Activated naive CD4-positive, alpha-beta T cell treated with anti-CD3 and anti-CD28 coated beads, Interleukin-2, amount 50 U/mL, for 16 hours (primary cell): ENCODE measurements around the gene ADISSP.

Experiments
- DNase-seq: peaks from one replicate; pipeline ENCODE4 v3.0.0-alpha.2; 2020

ADISSP gene

GRCh38 chr20:3735768-3736167, 31.8 kb downstream of the ADISSP start:
- DNase-seq = no peak

DNA sequence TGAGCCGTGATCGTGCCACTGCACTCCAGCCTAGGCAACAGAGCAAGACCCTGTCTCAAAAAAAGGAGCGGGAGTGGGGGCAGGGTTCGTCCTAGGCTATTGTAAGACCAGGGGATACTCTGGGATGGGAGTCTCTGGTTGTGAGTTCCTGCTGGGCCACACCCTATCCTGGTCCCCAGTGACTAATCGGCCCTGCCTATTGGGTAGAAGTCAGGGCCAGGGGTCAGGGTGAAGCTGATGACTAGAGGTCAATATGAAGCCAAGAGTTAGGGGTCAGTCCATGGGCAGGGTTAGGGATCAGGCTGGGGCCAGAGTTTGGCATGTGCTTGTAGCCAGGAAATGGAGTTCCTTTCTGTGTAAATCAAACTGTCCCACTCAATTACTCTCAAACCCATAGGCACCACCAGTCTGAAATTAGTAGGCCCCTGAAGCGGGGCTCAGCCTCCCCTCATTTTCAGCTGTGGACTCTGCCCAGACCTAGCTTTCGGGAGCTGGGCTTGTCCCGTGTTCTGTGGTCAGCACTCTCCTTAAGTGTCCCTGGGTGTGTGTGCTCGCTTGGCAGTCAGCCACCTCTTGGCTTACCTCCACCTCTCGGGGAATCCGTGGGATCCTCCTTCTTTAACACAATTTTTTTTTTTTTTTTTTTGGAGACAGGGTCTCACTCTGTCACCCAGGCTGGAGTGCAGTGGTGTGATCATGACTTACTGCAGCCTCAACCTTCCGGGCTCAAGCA, 33.3 kb downstream of the ADISSP start:
- DNase-seq = no peak

GRCh38 chr20:3733119-3733995, 34.2 kb downstream of the ADISSP start:
- no peak for DNase-seq

GRCh38 chr20:3732327-3733118, 35.0 kb downstream of the ADISSP start, which contains the start of gene HSPA12B:
HSPA12B (plus strand) TSS chr20:3732685; CDS start chr20:3738675, 5,990 bp downstream.
- no peak for DNase-seq

- DNase-seq = no peak
Observed at GRCh38 chr20:3731944-3732326, 35.6 kb downstream of the ADISSP start.

GRCh38 chr20:3730803-3731672, 36.5 kb downstream of the ADISSP start:
- no peak for DNase-seq

DNA sequence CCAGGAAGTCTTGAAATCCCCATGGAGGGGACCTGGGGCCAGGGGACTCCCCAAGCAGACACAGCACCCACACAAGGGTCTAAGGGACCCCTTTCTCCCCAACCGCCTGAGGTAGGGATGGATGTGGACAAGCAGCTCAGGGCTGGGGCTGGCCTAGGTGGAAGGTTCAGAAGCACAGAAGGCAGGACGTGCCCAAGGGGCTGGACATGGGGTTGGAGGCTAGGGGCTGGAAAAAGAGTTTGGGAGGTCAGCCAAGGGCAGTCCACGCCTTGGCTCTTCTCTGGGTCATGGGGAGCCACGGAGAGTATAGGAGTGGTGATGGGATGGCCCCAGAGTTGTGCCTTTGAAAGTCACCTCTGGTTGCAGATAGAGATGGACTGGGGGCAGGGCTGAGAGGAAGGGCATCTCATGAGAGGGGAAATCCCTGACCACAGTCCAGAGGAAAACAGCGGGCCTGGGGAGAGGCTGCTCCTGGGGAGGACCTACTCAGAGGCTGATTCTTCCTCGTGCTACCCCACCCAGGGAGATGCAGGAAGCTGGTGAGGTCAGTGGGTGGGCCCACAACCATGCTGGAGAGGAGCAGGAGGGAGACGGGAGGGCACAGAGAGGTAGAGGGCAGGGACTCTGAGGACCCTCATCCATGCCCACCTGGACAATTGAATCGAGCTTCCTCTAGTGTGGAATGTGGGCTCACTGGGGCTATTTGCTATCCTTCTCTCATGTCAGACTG, 37.6 kb downstream of the ADISSP start:
- no peak for DNase-seq

- no peak for DNase-seq
Observed at GRCh38 chr20:3729378-3729777, 38.2 kb downstream of the ADISSP start.

DNA sequence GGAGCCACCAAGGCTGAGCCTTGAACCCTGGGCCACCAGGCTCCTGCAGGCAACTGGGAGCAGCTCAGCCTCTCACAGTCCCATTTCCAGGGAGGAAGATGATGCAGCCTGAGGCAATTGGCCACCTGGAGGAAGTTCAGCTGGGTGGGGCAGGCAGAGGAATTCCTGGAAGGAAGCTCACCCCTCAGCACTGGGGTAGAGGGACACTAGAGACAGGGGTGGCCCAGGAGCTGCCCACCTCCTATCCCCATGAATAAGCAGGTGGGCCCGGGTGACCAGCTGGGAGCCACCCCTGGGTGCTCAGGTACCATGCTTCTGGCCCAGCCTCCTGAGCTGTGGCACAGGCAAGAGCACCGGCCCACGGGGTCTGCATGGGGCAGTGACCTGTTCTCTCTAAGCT, 38.7 kb downstream of the ADISSP start:
- DNase-seq = no peak

DNA sequence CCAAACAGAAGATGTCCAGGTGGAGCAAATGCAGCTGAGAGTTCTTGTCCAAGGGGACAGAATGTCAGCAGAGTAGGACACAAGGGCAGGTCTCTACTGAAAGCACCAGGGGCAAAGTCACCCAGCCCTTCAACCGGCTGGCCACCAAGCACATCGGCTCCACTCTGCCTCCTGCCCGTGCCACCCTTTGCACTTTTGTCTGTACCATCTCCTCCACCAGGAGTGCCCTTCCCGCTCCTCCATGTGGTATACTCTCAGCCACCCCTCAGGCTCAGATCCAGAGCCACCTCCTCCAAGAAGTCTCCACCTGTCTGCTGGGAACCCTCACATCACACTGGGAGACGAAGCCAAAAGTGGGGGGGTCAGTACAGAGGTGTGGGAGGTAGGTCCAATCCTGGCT, 39.2 kb downstream of the ADISSP start:
- DNase-seq = no peak

GRCh38 chr20:3727401-3728021, 40.0 kb downstream of the ADISSP start:
- DNase-seq = no peak

- DNase-seq = no peak
Observed at GRCh38 chr20:3724356-3724755, 43.2 kb downstream of the ADISSP start.

DNA sequence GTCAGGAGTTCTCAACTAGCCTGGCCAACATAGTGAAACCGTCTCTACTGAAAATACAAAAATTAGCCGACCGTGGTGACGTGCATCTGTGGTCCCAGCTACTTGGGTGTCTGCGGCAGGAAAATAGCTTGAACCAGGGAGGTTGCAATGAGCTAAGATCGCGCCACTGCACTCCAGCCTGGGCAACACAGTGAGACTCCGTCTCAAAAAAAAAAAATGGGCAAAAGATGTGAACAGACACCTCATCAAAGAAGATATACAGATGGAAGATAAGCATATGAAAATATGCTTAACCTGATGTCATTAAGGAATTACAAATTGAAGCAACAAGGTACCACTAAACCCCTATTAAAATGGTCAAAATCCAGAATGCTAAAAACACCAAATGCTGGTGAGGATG, 44.3 kb downstream of the ADISSP start:
- DNase-seq = no peak

GRCh38 chr20:3721912-3722311, 45.6 kb downstream of the ADISSP start:
- DNase-seq = no peak

- DNase-seq = no peak
Observed at GRCh38 chr20:3720626-3721025, 46.9 kb downstream of the ADISSP start.

GRCh38 chr20:3720068-3720467, 47.5 kb downstream of the ADISSP start:
- DNase-seq = no peak

GRCh38 chr20:3719046-3719445, 48.5 kb downstream of the ADISSP start:
- no peak for DNase-seq

- no peak for DNase-seq
Observed at GRCh38 chr20:3716195-3716834, 51.2 kb downstream of the ADISSP start.

GRCh38 chr20:3714092-3714491, 53.5 kb downstream of the ADISSP start:
- no peak for DNase-seq

DNA sequence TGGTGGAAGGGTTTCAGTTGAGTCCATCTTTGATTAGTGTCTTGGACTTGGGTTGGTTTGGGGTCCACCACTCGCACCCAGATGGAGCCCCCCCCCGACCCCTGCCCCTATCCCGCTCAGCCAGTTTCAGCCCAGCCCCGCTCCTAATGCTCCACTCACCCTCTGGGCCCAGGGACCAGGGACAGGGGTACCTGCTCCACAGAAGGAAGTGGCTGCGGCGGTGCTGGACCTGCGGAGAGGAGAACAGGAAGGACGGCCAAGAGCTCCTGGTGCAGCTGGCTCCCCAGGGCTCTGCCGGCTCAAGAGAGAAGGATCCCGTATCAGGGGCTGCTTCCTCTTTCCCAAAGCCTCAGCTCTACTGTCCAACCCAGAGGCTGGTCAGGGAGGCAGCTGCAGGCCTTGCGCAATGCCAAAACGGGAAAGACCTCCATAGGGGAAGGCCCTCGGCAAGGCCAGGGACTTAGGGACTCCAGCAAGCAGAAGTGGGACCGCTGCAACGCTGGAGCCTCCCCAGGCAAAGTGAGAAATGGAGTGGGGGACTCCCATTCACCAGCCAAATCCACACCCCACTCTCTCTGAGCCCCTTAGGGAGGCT, 55.2 kb downstream of the ADISSP start, which contains the start of gene SIGLEC1:
SIGLEC1 (minus strand) TSS at position 322 of the 595 bp plus-strand sequence. CDS start 5,472 bp downstream, outside the sequence.
- DNase-seq = no peak
